Measurements from ENCODE around the gene TNFSF15. TPM values are rescaled to one million over a fixed set of nuclear protein-coding genes. Genes with fewer than 3 reads are reported as not detected.

The TNFSF15 gene
- total RNA-seq, 1 donor from 2014 or later, result 0.22 TPM

- Mint-ChIP-seq H3K9me3 (no peaks in the 10 kb centered on the region), H3K4me1 (no peaks in the 10 kb centered on the region), H3K36me3 (ENCODE audit: low read depth) (no peaks in the 10 kb centered on the region), H3K27me3 (peaks cover 4% of the 10 kb centered on the region), H3K27ac (no peak overlapping the region), H3K4me3 (no peak overlapping the region)
- ChIA-PET POLR2A (no interaction called here), CTCF (no interaction called here)
- intact Hi-C loops (cut with micrococcal nuclease), result loop anchor here (5.0 kb wide), 1 partner anchor 36 kb away; no protein-coding TSS in a partner anchor
- ATAC-seq (ENCODE audit: low read depth) (no peak), DNase-seq (no peak)
- TF ChIP-seq CTCF (IDR thresholded peaks at IDR 0.05), result no peak
These were observed 20.6 kb upstream of the TNFSF15 start for GRCh38 chr9:114826431-114826830.

- ChIA-PET POLR2A (no interaction called here), CTCF (no interaction called here)
- no peaks in the 10 kb centered on the region for H3K9me3 Mint-ChIP-seq
- no peak overlapping the region for H3K4me3 Mint-ChIP-seq
- H3K27ac Mint-ChIP-seq, result no peak overlapping the region
- TF ChIP-seq CTCF (IDR thresholded peaks at IDR 0.05), result no peak
- peaks cover 4% of the 10 kb centered on the region for H3K27me3 Mint-ChIP-seq
- intact Hi-C loops (cut with micrococcal nuclease), result loop anchor here (5.0 kb wide), 1 partner anchor 37 kb away; no protein-coding TSS in a partner anchor
- H3K36me3 Mint-ChIP-seq (ENCODE audit: low read depth), result no peaks in the 10 kb centered on the region
- H3K4me1 Mint-ChIP-seq, result no peaks in the 10 kb centered on the region
- DNase-seq (no peak), ATAC-seq (ENCODE audit: low read depth) (no peak)
These were observed 19.4 kb upstream of the TNFSF15 start for GRCh38 chr9:114825126-114825795.

GRCh38 chr9:114824110-114824509, 18.3 kb upstream of the TNFSF15 start:
- H3K9me3 Mint-ChIP-seq, result no peaks in the 10 kb centered on the region
- ChIA-PET POLR2A (no interaction called here), CTCF (no interaction called here)
- H3K27me3 Mint-ChIP-seq, result peaks cover 5% of the 10 kb centered on the region
- DNase-seq (no peak), ATAC-seq (ENCODE audit: low read depth) (no peak)
- H3K36me3 Mint-ChIP-seq (ENCODE audit: low read depth), result no peaks in the 10 kb centered on the region
- H3K4me3 Mint-ChIP-seq, result no peak overlapping the region
- no peak overlapping the region for H3K27ac Mint-ChIP-seq
- no peaks in the 10 kb centered on the region for H3K4me1 Mint-ChIP-seq
- intact Hi-C loops (cut with micrococcal nuclease), result no loop called here
- TF ChIP-seq CTCF (IDR thresholded peaks at IDR 0.05), result no peak

GRCh38 chr9:114823441-114823840, 17.6 kb upstream of the TNFSF15 start:
- ChIA-PET POLR2A (no interaction called here), CTCF (no interaction called here)
- DNase-seq (no peak), ATAC-seq (ENCODE audit: low read depth) (no peak)
- intact Hi-C loops (cut with micrococcal nuclease), result no loop called here
- Mint-ChIP-seq H3K4me3 (no peak overlapping the region), H3K27me3 (peaks cover 5% of the 10 kb centered on the region), H3K4me1 (no peaks in the 10 kb centered on the region), H3K36me3 (ENCODE audit: low read depth) (no peaks in the 10 kb centered on the region), H3K9me3 (no peaks in the 10 kb centered on the region), H3K27ac (no peak overlapping the region)
- no peak for TF ChIP-seq CTCF (IDR thresholded peaks at IDR 0.05)

- intact Hi-C loops (cut with micrococcal nuclease), result no loop called here
- H3K36me3 Mint-ChIP-seq (ENCODE audit: low read depth), result no peaks in the 10 kb centered on the region
- H3K27me3 Mint-ChIP-seq, result peaks cover 2% of the 10 kb centered on the region
- H3K9me3 Mint-ChIP-seq, result no peaks in the 10 kb centered on the region
- H3K4me3 Mint-ChIP-seq, result no peak overlapping the region
- no peak for TF ChIP-seq CTCF (IDR thresholded peaks at IDR 0.05)
- ChIA-PET POLR2A (no interaction called here), CTCF (no interaction called here)
- DNase-seq (no peak), ATAC-seq (ENCODE audit: low read depth) (no peak)
- no peak overlapping the region for H3K27ac Mint-ChIP-seq
- no peaks in the 10 kb centered on the region for H3K4me1 Mint-ChIP-seq
These were observed 16.9 kb upstream of the TNFSF15 start for GRCh38 chr9:114822708-114823107.
